GM19463 (cell line): Measurements from ENCODE around the gene SMTNL2.
"Not testable (repeated sequence)": the region's sequence is repeated elsewhere in the genome, so short reads cannot be mapped to it uniquely, and the experiment has no call there.

Experiments used
- ATAC-seq: cut with Tn5 transposase; IDR thresholded peaks from one replicate; pipeline ENCODE4 v1.9.1; 2021; ENCODE audit warnings: mild to moderate bottlenecking, moderate library complexity; ENCODE audit not compliant: unreplicated experiment

Gene SMTNL2

GRCh38 chr17:4559966-4560365 lies 24.4 kb upstream of the SMTNL2 start:
- no peak for ATAC-seq

- ATAC-seq = no peak
These were observed 23.9 kb upstream of the SMTNL2 start, which contains the start of gene GGT6 for GRCh38 chr17:4560421-4560820. Gene GGT6, minus strand, starts transcription at chr17:4560577. Its CDS starts 56 bp downstream, at chr17:4560521.

- no peak for ATAC-seq
These were observed 23.5 kb upstream of the SMTNL2 start for GRCh38 chr17:4560837-4561256.

GRCh38 chr17:4562015-4562969 lies 22.0 kb upstream of the SMTNL2 start:
- ATAC-seq = no peak

GRCh38 chr17:4565209-4566141 lies 18.9 kb upstream of the SMTNL2 start:
- no peak for ATAC-seq

- ATAC-seq = no peak
These were observed 17.5 kb upstream of the SMTNL2 start for GRCh38 chr17:4566785-4567184.

- no peak for ATAC-seq
These were observed 14.7 kb upstream of the SMTNL2 start for GRCh38 chr17:4569591-4569990.

GRCh38 chr17:4572131-4572530 lies 12.2 kb upstream of the SMTNL2 start:
- no peak for ATAC-seq

- no peak for ATAC-seq
These were observed 11.2 kb upstream of the SMTNL2 start for GRCh38 chr17:4573115-4573514.

GRCh38 chr17:4573669-4574068 lies 10.7 kb upstream of the SMTNL2 start:
- no peak for ATAC-seq

- ATAC-seq = no peak
These were observed 9.8 kb upstream of the SMTNL2 start for GRCh38 chr17:4574448-4575045.

- no peak for ATAC-seq
These were observed 8.2 kb upstream of the SMTNL2 start for GRCh38 chr17:4576161-4576558.

GRCh38 chr17:4576729-4577322 lies 7.5 kb upstream of the SMTNL2 start:
- ATAC-seq = no peak

GRCh38 chr17:4577386-4577993 lies 6.8 kb upstream of the SMTNL2 start:
- ATAC-seq = no peak

GRCh38 chr17:4578349-4578748 lies 6.0 kb upstream of the SMTNL2 start:
- not testable (repeated sequence) for ATAC-seq

- ATAC-seq = no peak
These were observed 4.7 kb upstream of the SMTNL2 start for GRCh38 chr17:4579678-4580077.

GRCh38 chr17:4580291-4580690 lies 4.0 kb upstream of the SMTNL2 start:
- ATAC-seq = no peak

- no peak for ATAC-seq
These were observed 2.2 kb upstream of the SMTNL2 start for GRCh38 chr17:4582101-4582501.

- no peak for ATAC-seq
These were observed 1.6 kb upstream of the SMTNL2 start for GRCh38 chr17:4582691-4583090.

- no peak for ATAC-seq
These were observed 1.1 kb upstream of the SMTNL2 start for GRCh38 chr17:4583206-4583605.
